Testis (tissue), 3 donors: ENCODE measurements around the gene DPYSL3. TPM values are rescaled to one million over a fixed set of nuclear protein-coding genes. Genes with fewer than 3 reads are reported as not detected.

Experiments
- DNase-seq: peaks from one replicate; pipeline ENCODE4 v3.0.0-alpha.2; 2019
- H3K27ac ChIP-seq, 2 donors: fragments of 200-600 bp; sonication (generic); one replicate each; pipeline ENCODE4 v1.5.1; 2019
- H3K27me3 ChIP-seq: fragments of 200-600 bp; sonication (generic); one replicate; pipeline ENCODE4 v1.5.1; 2019
- H3K36me3 ChIP-seq: fragments of 200-600 bp; sonication (generic); one replicate; pipeline ENCODE4 v1.5.1; 2017; ENCODE audit warnings: low read depth; ENCODE audit errors: missing control alignments
- H3K4me1 ChIP-seq: fragments of 200-600 bp; sonication (generic); one replicate; pipeline ENCODE4 v1.5.1; 2019
- H3K4me3 ChIP-seq, 2 donors: fragments of 200-600 bp; sonication (generic); one replicate each; pipeline ENCODE4 v1.5.1; 2017 to 2019
- H3K9me3 ChIP-seq: fragments of 200-600 bp; sonication (generic); one replicate; pipeline ENCODE4 v1.5.1; 2017
- CTCF ChIP-seq, 3 experiments: fragments of 450-650 bp in 2 of 3; fragments of 200-600 bp in 1 of 3; sonication (generic) in 1 of 3; IDR thresholded peaks; one replicate each; pipeline ENCODE4 v1.5.1; 2016 to 2019; ENCODE audit warnings: antibody characterized with exemption in 3 of 3, mild to moderate bottlenecking in 2 of 3, moderate library complexity in 1 of 3
- POLR2A ChIP-seq: fragments of 450-650 bp; IDR thresholded peaks from one replicate; pipeline ENCODE4 v1.6.1; 2017; ENCODE audit warnings: antibody characterized with exemption, mild to moderate bottlenecking, moderate library complexity
- WGBS, 2 donors: methylation state at CpG; one replicate each; pipeline ENCODE4 v1.1.5; 2018; 5-methylcytosine and 5-hydroxymethylcytosine counted together
- intact Hi-C: fragments of 100-400 bp; cut with DNase I; formaldehyde crosslinking; loops from one replicate; pipeline ENCODE4 v1.15.1; 2023; ENCODE audit warnings: low total_unique reads
- polyA plus RNA-seq: library from polyadenylated mRNA; stranded (reverse); fragments of 350-450 nt; fragmentation: Illumina TruSeq; extraction: RNeasy Lipid Tissue Mini Kit (QIAGEN cat#74804); gene quantifications from one replicate; pipeline ENCODE4 v1.2.3, GENCODE V29; 2014; ENCODE audit warnings: low read depth, low replicate concordance; ENCODE audit not compliant: insufficient read depth
- total RNA-seq, 2 donors: library from RNA; depleted of rRNA; stranded (reverse); fragments of >200 nt; gene quantifications; one replicate each; pipeline ENCODE4 v1.2.3, GENCODE V29; 2016

DPYSL3 gene
- total and polyA plus RNA-seq, 3 donors from 2014 or later: 42.5 to 71.6 (median 68.9) TPM

- intact Hi-C loops: loop anchor here (10.0 kb wide), 1 partner anchor 167 kb away; no protein-coding TSS in a partner anchor
- 27 to 41% methylated on average over 5 of the region's 5 CpGs for WGBS, 2 donors
- no peak overlapping the region for H3K27ac ChIP-seq
- no peaks in the 10 kb centered on the region for H3K27me3 ChIP-seq
- H3K4me1 ChIP-seq: no peaks in the 10 kb centered on the region
- peak in 2 of 3 experiments; percentile 49 to 64 for TF ChIP-seq CTCF (IDR thresholded peaks at IDR 0.05)
- no peak for TF ChIP-seq POLR2A
- H3K4me3 ChIP-seq: no peak overlapping the region
- H3K9me3 ChIP-seq: no peaks in the 10 kb centered on the region
- DNase-seq: peak; percentile 74
- H3K36me3 ChIP-seq: no peaks in the 10 kb centered on the region
Measured at GRCh38 chr5:147391781-147392180, 118.1 kb downstream of the DPYSL3 start.

- no peaks in the 10 kb centered on the region for H3K4me1 ChIP-seq
- no peak overlapping the region for H3K4me3 ChIP-seq
- intact Hi-C loops: loop anchor here (10.0 kb wide), 1 partner anchor 166 kb away; no protein-coding TSS in a partner anchor
- no peaks in the 10 kb centered on the region for H3K36me3 ChIP-seq
- no peaks in the 10 kb centered on the region for H3K27me3 ChIP-seq
- DNase-seq: no peak
- WGBS, 2 donors: 62% methylated on average over 3 of the region's 3 CpGs
- TF ChIP-seq POLR2A: no peak
- TF ChIP-seq CTCF (IDR thresholded peaks at IDR 0.05): no peak
- H3K9me3 ChIP-seq: no peaks in the 10 kb centered on the region
- H3K27ac ChIP-seq: no peak overlapping the region
Measured at GRCh38 chr5:147390654-147391225, 119.1 kb downstream of the DPYSL3 start.

GRCh38 chr5:147388184-147389108 lies 121.4 kb downstream of the DPYSL3 start:
- H3K27me3 ChIP-seq: no peaks in the 10 kb centered on the region
- TF ChIP-seq POLR2A (no peak), CTCF (IDR thresholded peaks at IDR 0.05) (no peak)
- H3K4me3 ChIP-seq: no peak overlapping the region
- H3K27ac ChIP-seq: no peak overlapping the region
- 76 to 83% methylated on average over 7 of the region's 7 CpGs for WGBS, 2 donors
- H3K4me1 ChIP-seq: no peaks in the 10 kb centered on the region
- no peaks in the 10 kb centered on the region for H3K9me3 ChIP-seq
- no peak for DNase-seq
- H3K36me3 ChIP-seq: no peaks in the 10 kb centered on the region
- intact Hi-C loops: no loop called here

- Histone ChIP-seq H3K9me3 (no peaks in the 10 kb centered on the region), H3K27me3 (no peaks in the 10 kb centered on the region), H3K36me3 (no peaks in the 10 kb centered on the region), H3K4me1 (no peaks in the 10 kb centered on the region), H3K27ac (no peak overlapping the region), H3K4me3 (no peak overlapping the region)
- intact Hi-C loops: no loop called here
- no peak for TF ChIP-seq POLR2A
- TF ChIP-seq CTCF (IDR thresholded peaks at IDR 0.05): no peak
- 80 to 91% methylated on average over 4 of the region's 4 CpGs for WGBS, 2 donors
- no peak for DNase-seq
Measured at GRCh38 chr5:147387109-147387508, 122.8 kb downstream of the DPYSL3 start.
